SK-N-SH (cell line): ENCODE results near the gene VSIG2.

ENCODE experiments used
- EZH2phosphoT487 ChIP-seq: fragments of 200-600 bp; sonication (generic); IDR thresholded peaks from 2 replicates; pipeline ENCODE4 v1.6.1; 2017; ENCODE audit warnings: low read depth, mixed run types, mild to moderate bottlenecking, antibody characterized with exemption, moderate library complexity, borderline replicate concordance
- FOXJ3 ChIP-seq: sonication (generic); formaldehyde crosslinking; IDR thresholded peaks from 2 replicates; pipeline ENCODE4 v1.5.1; 2020; ENCODE audit warnings: mild to moderate bottlenecking, missing genetic modification reagents
- GABPA ChIP-seq: IDR thresholded peaks from 2 replicates; pipeline ENCODE4 v1.4.0; 2012; ENCODE audit warnings: low read depth, mild to moderate bottlenecking
- POLR2AphosphoS5 ChIP-seq: IDR thresholded peaks from 2 replicates; pipeline ENCODE4 v1.6.1; 2012; ENCODE audit warnings: low read depth, low read length
- RAD21 ChIP-seq: IDR thresholded peaks from 2 replicates; pipeline ENCODE4 v1.6.1; 2012; ENCODE audit warnings: mild to moderate bottlenecking, low read length
- TF ChIP-seq, protein P1 (sequence below): fragments of 200-600 bp; sonication (generic); IDR thresholded peaks from 2 replicates; pipeline ENCODE4 v1.6.1; 2017; ENCODE audit warnings: antibody characterized with exemption, mild to moderate bottlenecking, moderate library complexity
- TF ChIP-seq, protein P2 (sequence below): IDR thresholded peaks from 2 replicates; pipeline ENCODE4 v1.4.0; 2012; ENCODE audit warnings: low read depth
- TF ChIP-seq, protein P3 (sequence below): fragments of 150-350 bp; IDR thresholded peaks from 2 replicates; pipeline ENCODE4 v1.6.1; 2017; ENCODE audit warnings: antibody characterized with exemption, low read length, low read depth, borderline replicate concordance
- TF ChIP-seq, protein P4 (sequence below): IDR thresholded peaks from 2 replicates; pipeline ENCODE4 v1.4.0; 2012; ENCODE audit warnings: low read depth, borderline replicate concordance
- TF ChIP-seq, protein P5 (sequence below): IDR thresholded peaks from 2 replicates; pipeline ENCODE4 v1.6.1; 2012; ENCODE audit warnings: mild to moderate bottlenecking, low read depth, low read length, moderate library complexity
- TF ChIP-seq, protein P6 (sequence below): IDR thresholded peaks from 2 replicates; pipeline ENCODE4 v1.4.0; 2012; ENCODE audit warnings: low read depth, borderline replicate concordance

DNA sequence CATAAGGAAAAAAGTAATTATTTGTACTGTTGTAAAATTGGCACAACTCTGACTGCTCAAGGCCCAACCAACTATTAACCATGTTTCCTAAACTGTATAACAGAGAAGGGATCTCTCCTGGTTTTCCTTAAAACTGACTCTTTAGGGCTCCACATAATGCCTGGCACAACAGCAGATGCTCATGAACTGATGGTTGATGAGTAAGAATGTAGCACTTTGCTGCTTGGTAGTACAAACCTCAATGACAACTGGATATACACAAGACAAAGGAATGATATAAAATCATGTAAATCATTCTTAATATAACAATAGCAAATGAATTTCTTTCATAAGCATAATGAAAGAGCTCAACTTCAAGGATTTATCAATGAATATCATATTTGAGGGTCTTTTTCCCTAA lies 36.5 kb upstream of the VSIG2 start:
- TF ChIP-seq, protein P1, sequence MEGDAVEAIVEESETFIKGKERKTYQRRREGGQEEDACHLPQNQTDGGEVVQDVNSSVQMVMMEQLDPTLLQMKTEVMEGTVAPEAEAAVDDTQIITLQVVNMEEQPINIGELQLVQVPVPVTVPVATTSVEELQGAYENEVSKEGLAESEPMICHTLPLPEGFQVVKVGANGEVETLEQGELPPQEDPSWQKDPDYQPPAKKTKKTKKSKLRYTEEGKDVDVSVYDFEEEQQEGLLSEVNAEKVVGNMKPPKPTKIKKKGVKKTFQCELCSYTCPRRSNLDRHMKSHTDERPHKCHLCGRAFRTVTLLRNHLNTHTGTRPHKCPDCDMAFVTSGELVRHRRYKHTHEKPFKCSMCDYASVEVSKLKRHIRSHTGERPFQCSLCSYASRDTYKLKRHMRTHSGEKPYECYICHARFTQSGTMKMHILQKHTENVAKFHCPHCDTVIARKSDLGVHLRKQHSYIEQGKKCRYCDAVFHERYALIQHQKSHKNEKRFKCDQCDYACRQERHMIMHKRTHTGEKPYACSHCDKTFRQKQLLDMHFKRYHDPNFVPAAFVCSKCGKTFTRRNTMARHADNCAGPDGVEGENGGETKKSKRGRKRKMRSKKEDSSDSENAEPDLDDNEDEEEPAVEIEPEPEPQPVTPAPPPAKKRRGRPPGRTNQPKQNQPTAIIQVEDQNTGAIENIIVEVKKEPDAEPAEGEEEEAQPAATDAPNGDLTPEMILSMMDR: no peak
- TF ChIP-seq FOXJ3 (CRISPR knock-in tag) (no peak), POLR2AphosphoS5 (no peak), RAD21 (no peak), EZH2phosphoT487 (no peak), GABPA (no peak)
- TF ChIP-seq, protein P2, sequence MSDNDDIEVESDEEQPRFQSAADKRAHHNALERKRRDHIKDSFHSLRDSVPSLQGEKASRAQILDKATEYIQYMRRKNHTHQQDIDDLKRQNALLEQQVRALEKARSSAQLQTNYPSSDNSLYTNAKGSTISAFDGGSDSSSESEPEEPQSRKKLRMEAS: no peak
- TF ChIP-seq, protein P3, sequence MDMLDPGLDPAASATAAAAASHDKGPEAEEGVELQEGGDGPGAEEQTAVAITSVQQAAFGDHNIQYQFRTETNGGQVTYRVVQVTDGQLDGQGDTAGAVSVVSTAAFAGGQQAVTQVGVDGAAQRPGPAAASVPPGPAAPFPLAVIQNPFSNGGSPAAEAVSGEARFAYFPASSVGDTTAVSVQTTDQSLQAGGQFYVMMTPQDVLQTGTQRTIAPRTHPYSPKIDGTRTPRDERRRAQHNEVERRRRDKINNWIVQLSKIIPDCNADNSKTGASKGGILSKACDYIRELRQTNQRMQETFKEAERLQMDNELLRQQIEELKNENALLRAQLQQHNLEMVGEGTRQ: no peak
- TF ChIP-seq, protein P4, sequence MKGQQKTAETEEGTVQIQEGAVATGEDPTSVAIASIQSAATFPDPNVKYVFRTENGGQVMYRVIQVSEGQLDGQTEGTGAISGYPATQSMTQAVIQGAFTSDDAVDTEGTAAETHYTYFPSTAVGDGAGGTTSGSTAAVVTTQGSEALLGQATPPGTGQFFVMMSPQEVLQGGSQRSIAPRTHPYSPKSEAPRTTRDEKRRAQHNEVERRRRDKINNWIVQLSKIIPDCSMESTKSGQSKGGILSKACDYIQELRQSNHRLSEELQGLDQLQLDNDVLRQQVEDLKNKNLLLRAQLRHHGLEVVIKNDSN: no peak
- TF ChIP-seq, protein P5, sequence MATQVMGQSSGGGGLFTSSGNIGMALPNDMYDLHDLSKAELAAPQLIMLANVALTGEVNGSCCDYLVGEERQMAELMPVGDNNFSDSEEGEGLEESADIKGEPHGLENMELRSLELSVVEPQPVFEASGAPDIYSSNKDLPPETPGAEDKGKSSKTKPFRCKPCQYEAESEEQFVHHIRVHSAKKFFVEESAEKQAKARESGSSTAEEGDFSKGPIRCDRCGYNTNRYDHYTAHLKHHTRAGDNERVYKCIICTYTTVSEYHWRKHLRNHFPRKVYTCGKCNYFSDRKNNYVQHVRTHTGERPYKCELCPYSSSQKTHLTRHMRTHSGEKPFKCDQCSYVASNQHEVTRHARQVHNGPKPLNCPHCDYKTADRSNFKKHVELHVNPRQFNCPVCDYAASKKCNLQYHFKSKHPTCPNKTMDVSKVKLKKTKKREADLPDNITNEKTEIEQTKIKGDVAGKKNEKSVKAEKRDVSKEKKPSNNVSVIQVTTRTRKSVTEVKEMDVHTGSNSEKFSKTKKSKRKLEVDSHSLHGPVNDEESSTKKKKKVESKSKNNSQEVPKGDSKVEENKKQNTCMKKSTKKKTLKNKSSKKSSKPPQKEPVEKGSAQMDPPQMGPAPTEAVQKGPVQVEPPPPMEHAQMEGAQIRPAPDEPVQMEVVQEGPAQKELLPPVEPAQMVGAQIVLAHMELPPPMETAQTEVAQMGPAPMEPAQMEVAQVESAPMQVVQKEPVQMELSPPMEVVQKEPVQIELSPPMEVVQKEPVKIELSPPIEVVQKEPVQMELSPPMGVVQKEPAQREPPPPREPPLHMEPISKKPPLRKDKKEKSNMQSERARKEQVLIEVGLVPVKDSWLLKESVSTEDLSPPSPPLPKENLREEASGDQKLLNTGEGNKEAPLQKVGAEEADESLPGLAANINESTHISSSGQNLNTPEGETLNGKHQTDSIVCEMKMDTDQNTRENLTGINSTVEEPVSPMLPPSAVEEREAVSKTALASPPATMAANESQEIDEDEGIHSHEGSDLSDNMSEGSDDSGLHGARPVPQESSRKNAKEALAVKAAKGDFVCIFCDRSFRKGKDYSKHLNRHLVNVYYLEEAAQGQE: no peak
- TF ChIP-seq, protein P6, sequence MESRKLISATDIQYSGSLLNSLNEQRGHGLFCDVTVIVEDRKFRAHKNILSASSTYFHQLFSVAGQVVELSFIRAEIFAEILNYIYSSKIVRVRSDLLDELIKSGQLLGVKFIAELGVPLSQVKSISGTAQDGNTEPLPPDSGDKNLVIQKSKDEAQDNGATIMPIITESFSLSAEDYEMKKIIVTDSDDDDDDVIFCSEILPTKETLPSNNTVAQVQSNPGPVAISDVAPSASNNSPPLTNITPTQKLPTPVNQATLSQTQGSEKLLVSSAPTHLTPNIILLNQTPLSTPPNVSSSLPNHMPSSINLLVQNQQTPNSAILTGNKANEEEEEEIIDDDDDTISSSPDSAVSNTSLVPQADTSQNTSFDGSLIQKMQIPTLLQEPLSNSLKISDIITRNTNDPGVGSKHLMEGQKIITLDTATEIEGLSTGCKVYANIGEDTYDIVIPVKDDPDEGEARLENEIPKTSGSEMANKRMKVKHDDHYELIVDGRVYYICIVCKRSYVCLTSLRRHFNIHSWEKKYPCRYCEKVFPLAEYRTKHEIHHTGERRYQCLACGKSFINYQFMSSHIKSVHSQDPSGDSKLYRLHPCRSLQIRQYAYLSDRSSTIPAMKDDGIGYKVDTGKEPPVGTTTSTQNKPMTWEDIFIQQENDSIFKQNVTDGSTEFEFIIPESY: no peak
